Fibroblast of mammary gland (primary cell): ENCODE data around the gene SUPT3H.
A peak's percentile ranks its signal among the peaks of the same experiment; 100 is the strongest.

Experiments used
- DNase-seq: peaks from one replicate; pipeline ENCODE4 v3.0.0-alpha.2; 2010; ENCODE audit warnings: low read depth
- H3K4me3 ChIP-seq: 2 replicates; pipeline ENCODE4 v1.5.1; 2011; ENCODE audit warnings: low read depth, mild to moderate bottlenecking, low read length, moderate library complexity; ENCODE audit not compliant: control insufficient read depth
- TF ChIP-seq, protein P1 (sequence below): conservative IDR thresholded peaks from 2 replicates; pipeline ENCODE4 v1.5.1; 2011; ENCODE audit warnings: low read depth, low read length, inconsistent platforms; ENCODE audit not compliant: control insufficient read depth, insufficient read depth

SUPT3H gene

DNA sequence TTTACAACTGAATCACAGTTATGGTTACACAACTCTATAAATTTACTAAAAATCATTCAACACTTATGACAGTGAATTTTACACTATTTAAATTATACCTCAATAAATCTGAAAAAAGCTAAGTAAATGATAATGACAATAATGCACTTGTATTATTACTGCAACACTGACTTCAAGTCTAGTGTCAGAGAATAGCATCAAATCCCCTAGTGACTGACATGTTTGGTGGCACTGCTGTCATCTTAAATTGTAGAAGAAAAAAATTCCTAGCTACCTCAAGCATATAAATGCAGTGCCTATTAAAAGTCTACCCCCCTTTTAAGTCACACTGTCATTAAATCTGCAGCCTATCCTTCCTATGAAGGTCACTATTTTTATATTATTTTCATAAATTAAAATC lies 239.0 kb downstream of the SUPT3H start:
- no peak for DNase-seq
- no peak overlapping the region for H3K4me3 ChIP-seq
- TF ChIP-seq, protein P1, sequence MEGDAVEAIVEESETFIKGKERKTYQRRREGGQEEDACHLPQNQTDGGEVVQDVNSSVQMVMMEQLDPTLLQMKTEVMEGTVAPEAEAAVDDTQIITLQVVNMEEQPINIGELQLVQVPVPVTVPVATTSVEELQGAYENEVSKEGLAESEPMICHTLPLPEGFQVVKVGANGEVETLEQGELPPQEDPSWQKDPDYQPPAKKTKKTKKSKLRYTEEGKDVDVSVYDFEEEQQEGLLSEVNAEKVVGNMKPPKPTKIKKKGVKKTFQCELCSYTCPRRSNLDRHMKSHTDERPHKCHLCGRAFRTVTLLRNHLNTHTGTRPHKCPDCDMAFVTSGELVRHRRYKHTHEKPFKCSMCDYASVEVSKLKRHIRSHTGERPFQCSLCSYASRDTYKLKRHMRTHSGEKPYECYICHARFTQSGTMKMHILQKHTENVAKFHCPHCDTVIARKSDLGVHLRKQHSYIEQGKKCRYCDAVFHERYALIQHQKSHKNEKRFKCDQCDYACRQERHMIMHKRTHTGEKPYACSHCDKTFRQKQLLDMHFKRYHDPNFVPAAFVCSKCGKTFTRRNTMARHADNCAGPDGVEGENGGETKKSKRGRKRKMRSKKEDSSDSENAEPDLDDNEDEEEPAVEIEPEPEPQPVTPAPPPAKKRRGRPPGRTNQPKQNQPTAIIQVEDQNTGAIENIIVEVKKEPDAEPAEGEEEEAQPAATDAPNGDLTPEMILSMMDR = no peak

DNA sequence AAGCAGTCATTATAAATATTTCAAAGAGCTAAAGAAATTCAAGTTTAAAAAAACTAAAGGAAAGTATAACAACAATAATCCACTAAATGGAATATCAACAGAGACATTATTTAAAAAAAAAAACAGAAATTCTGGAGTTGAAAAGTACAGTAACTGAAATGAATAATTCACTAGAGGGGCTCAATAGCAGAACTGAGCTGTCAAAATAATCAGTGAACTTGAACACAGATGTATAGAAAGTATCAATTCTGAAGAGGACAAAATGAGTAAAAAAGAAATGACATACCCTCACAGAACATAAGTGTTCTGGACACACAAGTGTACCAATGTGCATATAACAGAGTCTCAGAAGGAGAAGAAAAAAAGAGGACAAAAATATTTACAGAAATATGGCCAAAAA lies 241.2 kb downstream of the SUPT3H start:
- no peak overlapping the region for H3K4me3 ChIP-seq
- TF ChIP-seq, protein P1 = no peak
- no peak for DNase-seq

DNA sequence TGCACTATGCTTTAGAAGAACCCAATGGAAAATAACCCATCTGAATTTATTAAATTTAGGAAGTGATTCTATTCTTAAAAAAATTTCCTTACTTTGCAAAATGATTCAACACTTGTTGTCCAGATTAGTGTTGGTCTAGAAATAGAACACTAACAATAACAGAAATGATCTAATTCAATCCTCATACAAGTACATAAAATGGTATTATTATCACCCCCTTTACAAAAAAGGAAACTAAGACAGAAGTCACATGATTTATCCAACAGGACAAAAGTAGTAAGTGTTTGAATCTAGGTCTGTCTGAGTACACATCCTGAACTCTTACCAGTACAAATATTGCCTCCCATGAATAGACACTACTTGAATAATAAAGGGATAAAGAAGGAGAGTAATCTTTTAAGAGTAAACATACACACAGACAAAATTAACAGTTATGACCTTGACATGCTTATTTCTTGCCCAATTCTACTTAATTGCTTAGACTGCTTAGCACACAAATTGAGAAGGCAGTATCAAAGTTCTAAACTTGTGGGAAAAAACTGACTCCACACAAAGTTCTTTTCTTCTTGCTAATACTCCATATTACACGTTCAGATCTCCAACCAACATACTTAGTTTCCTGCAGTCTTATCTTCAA lies 245.0 kb downstream of the SUPT3H start:
- DNase-seq = no peak
- TF ChIP-seq, protein P1 = no peak
- H3K4me3 ChIP-seq = no peak overlapping the region

DNA sequence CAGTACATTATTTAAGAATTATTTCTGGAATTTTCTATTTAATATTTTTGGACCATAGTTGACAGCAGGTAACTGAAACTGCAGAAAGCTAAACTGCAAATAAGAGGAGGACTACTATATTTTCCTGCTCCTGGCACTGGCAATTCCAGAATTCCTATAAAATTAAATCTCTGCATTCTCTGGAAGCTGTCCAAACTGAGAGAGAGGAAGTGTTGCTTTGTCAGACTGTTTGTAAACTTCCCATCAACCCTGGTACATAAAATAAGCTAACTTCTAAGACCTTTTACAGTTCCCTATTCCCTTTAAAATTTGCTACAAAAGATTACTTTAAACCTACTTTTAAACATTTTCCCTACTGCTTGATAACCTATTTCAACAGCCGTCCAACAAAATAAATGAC lies 245.7 kb downstream of the SUPT3H start:
- no peak overlapping the region for H3K4me3 ChIP-seq
- TF ChIP-seq, protein P1 = no peak
- DNase-seq = peak; percentile 38

DNA sequence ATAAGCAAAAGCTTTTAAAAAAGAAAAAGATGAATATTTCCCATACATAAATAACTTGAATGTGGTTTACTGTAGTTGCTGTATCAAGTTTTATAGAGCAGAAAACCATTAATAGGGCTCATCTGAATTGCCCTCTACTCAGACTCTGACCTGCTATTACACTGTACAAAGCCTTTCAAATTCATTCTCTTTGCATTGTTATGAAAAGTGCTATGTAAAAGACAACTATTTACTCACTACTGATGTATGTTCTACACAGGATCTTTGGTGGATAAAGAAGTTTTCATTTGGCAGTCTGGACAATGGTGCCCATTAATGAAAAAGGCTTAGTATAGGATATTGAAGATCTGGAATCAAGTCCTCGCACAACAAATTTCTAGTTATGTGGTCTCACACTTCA lies 248.7 kb downstream of the SUPT3H start:
- no peak for DNase-seq
- H3K4me3 ChIP-seq = no peak overlapping the region
- TF ChIP-seq, protein P1 = no peak

DNA sequence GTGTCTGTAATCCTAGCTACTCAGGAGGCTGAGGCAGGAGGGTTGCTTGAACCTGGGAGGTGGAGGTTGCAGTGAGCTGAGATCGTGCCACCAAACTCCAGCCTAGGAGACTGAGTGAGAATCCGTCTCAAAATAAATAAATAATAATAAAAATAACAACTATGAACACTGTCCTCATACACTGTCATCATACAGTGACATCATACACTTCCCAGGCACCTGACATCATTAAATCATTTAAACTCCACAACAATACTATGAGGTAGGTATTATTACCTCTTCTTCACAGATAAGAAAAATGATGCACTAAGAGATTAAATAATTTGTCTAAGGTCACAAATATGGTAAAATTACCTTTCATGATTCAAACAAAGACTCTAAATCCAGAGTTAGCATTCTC lies 250.5 kb downstream of the SUPT3H start:
- no peak overlapping the region for H3K4me3 ChIP-seq
- DNase-seq = no peak
- TF ChIP-seq, protein P1 = no peak

DNA sequence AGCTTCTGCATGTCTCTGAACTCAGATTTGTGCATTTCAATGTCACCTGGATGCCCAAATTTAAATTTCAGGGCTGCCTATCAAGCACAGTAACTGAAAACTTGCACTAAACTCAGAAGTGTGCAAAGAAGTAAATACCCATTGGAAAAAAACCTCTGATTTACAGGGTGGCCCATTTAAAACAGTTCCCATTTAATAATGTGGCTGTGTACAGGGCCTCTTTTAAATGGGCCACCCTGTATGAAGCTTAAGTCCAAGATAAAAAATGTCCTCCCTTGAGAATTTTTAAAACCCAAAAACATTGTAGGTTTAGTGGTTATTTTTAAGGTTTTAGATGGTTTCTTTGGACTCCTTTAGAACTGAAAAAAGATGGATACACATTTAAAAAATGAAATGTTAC lies 251.7 kb downstream of the SUPT3H start:
- H3K4me3 ChIP-seq = no peak overlapping the region
- TF ChIP-seq, protein P1 = no peak

More for the DNA sequence above, 251.7 kb downstream of the SUPT3H start:
- DNase-seq = no peak
